ENCODE results near the gene LAMB4.

The LAMB4 gene

DNA sequence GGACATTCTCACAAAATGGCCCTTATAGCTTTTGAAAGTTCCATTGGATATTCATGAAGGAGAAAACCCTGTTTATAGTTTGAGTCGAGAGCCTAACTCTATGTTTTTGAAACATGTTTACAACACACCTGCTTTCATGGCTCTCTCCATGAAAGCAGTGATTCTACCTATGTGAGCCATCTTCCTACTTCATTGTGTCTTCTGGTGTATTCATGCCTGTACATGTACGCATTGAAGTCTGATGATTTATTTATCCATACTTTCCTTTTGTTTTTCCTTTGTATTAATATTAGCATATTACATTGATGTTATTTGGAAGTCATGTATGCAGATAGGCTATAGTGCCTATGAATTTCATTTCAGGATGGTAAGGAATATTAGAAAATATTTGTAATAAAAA lies 58.0 kb downstream of the LAMB4 start:
- Histone ChIP-seq H3K9ac (ENCODE audit: low read depth in 1 of 2, low read length in 2 of 2) (no peak overlapping the region), H3K4me1 (ENCODE audit: control insufficient read depth in 1 of 2, insufficient read depth in 2 of 2, low read length in 2 of 2) (peaks cover 0 to 12% of the 10 kb centered on the region in 2 donors), H3K4me3 (ENCODE audit: low read depth in 1 of 2, low read length in 2 of 2) (no peak overlapping the region), H3K36me3 (ENCODE audit: control insufficient read depth in 1 of 2, insufficient read depth in 2 of 2, low read length in 2 of 2) (no peaks in the 10 kb centered on the region), H3K27me3 (ENCODE audit: control insufficient read depth in 1 of 2, insufficient read depth in 2 of 2, low read length in 2 of 2) (no peaks in the 10 kb centered on the region), H3K27ac (ENCODE audit: low read depth, low read length) (no peak overlapping the region), H3K9me3 (ENCODE audit: control insufficient read depth in 1 of 2, low read length in 2 of 2) (no peaks in the 10 kb centered on the region)

DNA sequence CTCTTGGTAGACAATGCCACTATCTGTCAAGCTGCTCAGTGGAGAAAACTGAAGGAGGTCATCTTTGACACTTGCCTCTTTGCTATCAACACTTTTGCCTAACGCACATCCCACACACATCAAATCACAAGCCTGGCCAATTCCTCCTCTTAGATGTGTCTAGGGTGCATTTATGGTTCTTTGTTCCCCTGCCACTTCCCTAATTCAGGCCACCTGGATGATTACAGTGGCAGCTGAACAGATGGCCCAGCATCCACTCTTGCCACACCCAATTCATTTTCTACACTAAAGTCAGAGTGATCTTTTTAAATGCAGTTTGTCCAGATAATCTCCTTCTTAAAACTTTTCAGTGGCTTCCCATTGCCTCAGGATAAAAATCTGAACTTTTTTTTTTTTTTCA lies 58.6 kb downstream of the LAMB4 start:
- no peak overlapping the region for H3K9ac ChIP-seq (ENCODE audit: low read depth in 1 of 2, low read length in 2 of 2)
- no peak overlapping the region for H3K27ac ChIP-seq (ENCODE audit: low read depth, low read length)
- H3K36me3 ChIP-seq (ENCODE audit: control insufficient read depth in 1 of 2, insufficient read depth in 2 of 2, low read length in 2 of 2): no peaks in the 10 kb centered on the region
- H3K4me1 ChIP-seq (ENCODE audit: control insufficient read depth in 1 of 2, insufficient read depth in 2 of 2, low read length in 2 of 2): peaks cover 0 to 12% of the 10 kb centered on the region in 2 donors
- no peaks in the 10 kb centered on the region for H3K27me3 ChIP-seq (ENCODE audit: control insufficient read depth in 1 of 2, insufficient read depth in 2 of 2, low read length in 2 of 2)
- H3K9me3 ChIP-seq (ENCODE audit: control insufficient read depth in 1 of 2, low read length in 2 of 2): no peaks in the 10 kb centered on the region
- no peak overlapping the region for H3K4me3 ChIP-seq (ENCODE audit: low read depth in 1 of 2, low read length in 2 of 2)

DNA sequence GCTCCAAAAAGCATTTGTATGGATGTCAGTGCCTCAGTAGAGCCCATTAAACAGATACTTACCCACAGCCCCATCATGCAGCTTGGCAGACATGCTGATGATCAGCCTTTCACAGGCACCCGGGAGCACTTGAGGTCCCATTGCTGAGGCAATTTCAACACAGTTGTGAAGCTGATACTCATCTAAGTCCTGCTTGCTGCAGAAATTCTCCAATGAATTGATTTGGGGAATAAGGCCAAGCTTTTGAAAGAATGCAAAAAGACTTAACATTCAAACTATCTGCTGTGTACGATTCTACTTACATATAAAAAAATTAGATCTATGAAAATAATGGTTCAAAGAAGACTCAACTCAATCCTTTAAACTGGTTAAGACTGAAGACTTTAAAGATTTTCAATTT lies 60.5 kb downstream of the LAMB4 start:
- Histone ChIP-seq H3K9ac (ENCODE audit: low read depth in 1 of 2, low read length in 2 of 2) (no peak overlapping the region), H3K27ac (ENCODE audit: low read depth, low read length) (no peak overlapping the region), H3K27me3 (ENCODE audit: control insufficient read depth in 1 of 2, insufficient read depth in 2 of 2, low read length in 2 of 2) (no peaks in the 10 kb centered on the region), H3K36me3 (ENCODE audit: control insufficient read depth in 1 of 2, insufficient read depth in 2 of 2, low read length in 2 of 2) (no peaks in the 10 kb centered on the region), H3K4me3 (ENCODE audit: low read depth in 1 of 2, low read length in 2 of 2) (no peak overlapping the region), H3K9me3 (ENCODE audit: control insufficient read depth in 1 of 2, low read length in 2 of 2) (no peaks in the 10 kb centered on the region), H3K4me1 (ENCODE audit: control insufficient read depth in 1 of 2, insufficient read depth in 2 of 2, low read length in 2 of 2) (peaks cover 0 to 12% of the 10 kb centered on the region in 2 donors)

GRCh38 chr7:108067844-108068243 lies 62.3 kb downstream of the LAMB4 start:
- Histone ChIP-seq H3K4me3 (ENCODE audit: low read depth in 1 of 2, low read length in 2 of 2) (no peak overlapping the region), H3K27ac (ENCODE audit: low read depth, low read length) (no peak overlapping the region), H3K9me3 (ENCODE audit: control insufficient read depth in 1 of 2, low read length in 2 of 2) (no peaks in the 10 kb centered on the region), H3K36me3 (ENCODE audit: control insufficient read depth in 1 of 2, insufficient read depth in 2 of 2, low read length in 2 of 2) (no peaks in the 10 kb centered on the region), H3K9ac (ENCODE audit: low read depth in 1 of 2, low read length in 2 of 2) (no peak overlapping the region), H3K27me3 (ENCODE audit: control insufficient read depth in 1 of 2, insufficient read depth in 2 of 2, low read length in 2 of 2) (no peaks in the 10 kb centered on the region), H3K4me1 (ENCODE audit: control insufficient read depth in 1 of 2, insufficient read depth in 2 of 2, low read length in 2 of 2) (peaks cover 0 to 3% of the 10 kb centered on the region in 2 donors)

GRCh38 chr7:108066486-108066885 lies 63.7 kb downstream of the LAMB4 start:
- Histone ChIP-seq H3K27me3 (ENCODE audit: control insufficient read depth in 1 of 2, insufficient read depth in 2 of 2, low read length in 2 of 2) (no peaks in the 10 kb centered on the region), H3K27ac (ENCODE audit: low read depth, low read length) (no peak overlapping the region), H3K4me1 (ENCODE audit: control insufficient read depth in 1 of 2, insufficient read depth in 2 of 2, low read length in 2 of 2) (no peaks in the 10 kb centered on the region), H3K9me3 (ENCODE audit: control insufficient read depth in 1 of 2, low read length in 2 of 2) (no peaks in the 10 kb centered on the region), H3K4me3 (ENCODE audit: low read depth in 1 of 2, low read length in 2 of 2) (no peak overlapping the region), H3K36me3 (ENCODE audit: control insufficient read depth in 1 of 2, insufficient read depth in 2 of 2, low read length in 2 of 2) (no peaks in the 10 kb centered on the region), H3K9ac (ENCODE audit: low read depth in 1 of 2, low read length in 2 of 2) (no peak overlapping the region)

DNA sequence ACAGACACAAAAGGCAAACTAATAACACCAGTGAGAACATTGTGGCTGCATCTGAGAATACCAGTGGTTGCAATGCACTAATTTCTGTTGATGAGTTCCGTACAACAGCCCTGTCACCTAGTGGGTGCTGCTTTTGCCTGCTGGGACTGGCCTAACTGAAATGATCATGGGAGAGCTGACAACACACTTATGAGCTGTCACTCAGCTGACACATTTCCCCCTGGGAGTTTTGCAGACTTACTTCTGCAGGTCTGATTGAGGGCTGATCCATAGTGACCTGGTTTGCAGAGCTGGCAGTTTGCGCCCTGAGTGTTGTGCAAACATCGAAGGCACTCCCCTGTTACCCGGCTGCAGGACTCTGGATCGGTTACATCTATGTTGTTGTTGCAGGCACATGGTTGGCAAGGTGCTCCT lies 66.6 kb downstream of the LAMB4 start:
- no peaks in the 10 kb centered on the region for H3K9me3 ChIP-seq (ENCODE audit: control insufficient read depth in 1 of 2, low read length in 2 of 2)
- no peaks in the 10 kb centered on the region for H3K27me3 ChIP-seq (ENCODE audit: control insufficient read depth in 1 of 2, insufficient read depth in 2 of 2, low read length in 2 of 2)
- H3K4me1 ChIP-seq (ENCODE audit: control insufficient read depth in 1 of 2, insufficient read depth in 2 of 2, low read length in 2 of 2): no peaks in the 10 kb centered on the region
- H3K36me3 ChIP-seq (ENCODE audit: control insufficient read depth in 1 of 2, insufficient read depth in 2 of 2, low read length in 2 of 2): no peaks in the 10 kb centered on the region
- H3K9ac ChIP-seq (ENCODE audit: low read depth in 1 of 2, low read length in 2 of 2): no peak overlapping the region
- no peak overlapping the region for H3K4me3 ChIP-seq (ENCODE audit: low read depth in 1 of 2, low read length in 2 of 2)
- no peak overlapping the region for H3K27ac ChIP-seq (ENCODE audit: low read depth, low read length)

- no peaks in the 10 kb centered on the region for H3K4me1 ChIP-seq (ENCODE audit: control insufficient read depth in 1 of 2, insufficient read depth in 2 of 2, low read length in 2 of 2)
- no peak overlapping the region for H3K27ac ChIP-seq (ENCODE audit: low read depth, low read length)
- H3K36me3 ChIP-seq (ENCODE audit: control insufficient read depth in 1 of 2, insufficient read depth in 2 of 2, low read length in 2 of 2): no peaks in the 10 kb centered on the region
- no peaks in the 10 kb centered on the region for H3K9me3 ChIP-seq (ENCODE audit: control insufficient read depth in 1 of 2, low read length in 2 of 2)
- no peaks in the 10 kb centered on the region for H3K27me3 ChIP-seq (ENCODE audit: control insufficient read depth in 1 of 2, insufficient read depth in 2 of 2, low read length in 2 of 2)
- no peak overlapping the region for H3K9ac ChIP-seq (ENCODE audit: low read depth in 1 of 2, low read length in 2 of 2)
- no peak overlapping the region for H3K4me3 ChIP-seq (ENCODE audit: low read depth in 1 of 2, low read length in 2 of 2)
Measured at GRCh38 chr7:108062250-108063014, 67.7 kb downstream of the LAMB4 start.

- Histone ChIP-seq H3K4me3 (ENCODE audit: low read depth in 1 of 2, low read length in 2 of 2) (no peak overlapping the region), H3K9ac (ENCODE audit: low read depth in 1 of 2, low read length in 2 of 2) (no peak overlapping the region), H3K4me1 (ENCODE audit: control insufficient read depth in 1 of 2, insufficient read depth in 2 of 2, low read length in 2 of 2) (no peaks in the 10 kb centered on the region), H3K27me3 (ENCODE audit: control insufficient read depth in 1 of 2, insufficient read depth in 2 of 2, low read length in 2 of 2) (no peaks in the 10 kb centered on the region), H3K27ac (ENCODE audit: low read depth, low read length) (no peak overlapping the region), H3K36me3 (ENCODE audit: control insufficient read depth in 1 of 2, insufficient read depth in 2 of 2, low read length in 2 of 2) (no peaks in the 10 kb centered on the region), H3K9me3 (ENCODE audit: control insufficient read depth in 1 of 2, low read length in 2 of 2) (no peaks in the 10 kb centered on the region)
Measured at GRCh38 chr7:108059526-108059925, 70.6 kb downstream of the LAMB4 start.

GRCh38 chr7:108057951-108058481 lies 72.1 kb downstream of the LAMB4 start:
- no peaks in the 10 kb centered on the region for H3K27me3 ChIP-seq (ENCODE audit: control insufficient read depth in 1 of 2, insufficient read depth in 2 of 2, low read length in 2 of 2)
- no peak overlapping the region for H3K9ac ChIP-seq (ENCODE audit: low read depth in 1 of 2, low read length in 2 of 2)
- no peaks in the 10 kb centered on the region for H3K4me1 ChIP-seq (ENCODE audit: control insufficient read depth in 1 of 2, insufficient read depth in 2 of 2, low read length in 2 of 2)
- no peaks in the 10 kb centered on the region for H3K36me3 ChIP-seq (ENCODE audit: control insufficient read depth in 1 of 2, insufficient read depth in 2 of 2, low read length in 2 of 2)
- no peaks in the 10 kb centered on the region for H3K9me3 ChIP-seq (ENCODE audit: control insufficient read depth in 1 of 2, low read length in 2 of 2)
- no peak overlapping the region for H3K4me3 ChIP-seq (ENCODE audit: low read depth in 1 of 2, low read length in 2 of 2)
- H3K27ac ChIP-seq (ENCODE audit: low read depth, low read length): no peak overlapping the region

DNA sequence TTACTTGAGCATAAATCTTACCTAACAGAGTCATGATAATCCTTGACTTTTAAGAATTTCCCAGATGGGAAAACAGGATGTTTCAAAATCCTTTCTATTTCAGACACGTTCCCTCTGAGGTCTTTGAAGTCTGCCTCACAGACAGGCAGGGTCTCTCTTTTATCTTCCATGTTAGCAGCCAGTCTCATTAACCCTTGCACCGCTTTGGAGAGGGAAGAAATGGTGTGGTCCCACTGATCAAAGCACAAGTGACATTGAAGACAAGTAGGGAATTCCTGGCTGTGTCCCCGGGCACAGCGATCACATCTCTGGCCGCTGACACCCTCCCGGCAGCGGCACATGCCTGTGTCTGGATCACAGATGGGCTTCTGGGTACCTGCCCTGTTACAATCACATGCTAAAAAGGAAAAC lies 74.5 kb downstream of the LAMB4 start:
- Histone ChIP-seq H3K9ac (ENCODE audit: low read depth in 1 of 2, low read length in 2 of 2) (no peak overlapping the region), H3K27ac (ENCODE audit: low read depth, low read length) (no peak overlapping the region), H3K9me3 (ENCODE audit: control insufficient read depth in 1 of 2, low read length in 2 of 2) (no peaks in the 10 kb centered on the region), H3K4me3 (ENCODE audit: low read depth in 1 of 2, low read length in 2 of 2) (no peak overlapping the region), H3K36me3 (ENCODE audit: control insufficient read depth in 1 of 2, insufficient read depth in 2 of 2, low read length in 2 of 2) (no peaks in the 10 kb centered on the region), H3K27me3 (ENCODE audit: control insufficient read depth in 1 of 2, insufficient read depth in 2 of 2, low read length in 2 of 2) (no peaks in the 10 kb centered on the region), H3K4me1 (ENCODE audit: control insufficient read depth in 1 of 2, insufficient read depth in 2 of 2, low read length in 2 of 2) (no peaks in the 10 kb centered on the region)
